HepG2 (cell line): ENCODE data around the gene SERTAD1. TPM values are rescaled to one million over a fixed set of nuclear protein-coding genes. Genes with fewer than 3 reads are reported as not detected.

Source experiments
- GABPA ChIP-seq, 2 experiments: IDR thresholded peaks; 2 replicates each; pipeline ENCODE4 v1.6.1; 2011 to 2016; ENCODE audit warnings: low read depth in 2 of 2, low read length in 1 of 2, missing biosample characterization in 1 of 2, missing genetic modification characterization in 1 of 2
- GTF2F1 ChIP-seq: fragments of 150-350 bp; IDR thresholded peaks from 2 replicates; pipeline ENCODE4 v1.6.1; 2014; ENCODE audit warnings: low read length
- KMT2A ChIP-seq: sonication (generic); formaldehyde crosslinking; IDR thresholded peaks from 2 replicates; pipeline ENCODE4 v1.4.0; 2020; ENCODE audit warnings: missing genetic modification reagents
- MTF2 ChIP-seq: sonication (generic); formaldehyde crosslinking; IDR thresholded peaks from 2 replicates; pipeline ENCODE4 v1.5.0; 2020; ENCODE audit warnings: missing genetic modification reagents, borderline replicate concordance
- NFRKB ChIP-seq: fragments of 450-650 bp; IDR thresholded peaks from 2 replicates; pipeline ENCODE4 v1.6.1; 2017
- PAWR ChIP-seq: sonication (generic); formaldehyde crosslinking; IDR thresholded peaks from 2 replicates; pipeline ENCODE4 v1.4.0; 2020; ENCODE audit warnings: missing genetic modification reagents, mild to moderate bottlenecking, borderline replicate concordance
- PRDM15 ChIP-seq: sonication (generic); formaldehyde crosslinking; IDR thresholded peaks from 2 replicates; pipeline ENCODE4 v1.4.0; 2020; ENCODE audit warnings: missing genetic modification reagents
- RARA ChIP-seq: IDR thresholded peaks from 2 replicates; pipeline ENCODE4 v1.6.1; 2016; ENCODE audit warnings: missing genetic modification reagents, missing compliant biosample characterization
- RBM39 ChIP-seq: fragments of 200-400 bp; formaldehyde crosslinking; IDR thresholded peaks from one replicate; pipeline ENCODE4 v1.6.1; 2018; ENCODE audit warnings: antibody characterized with exemption, mild to moderate bottlenecking, low read depth, low read length; ENCODE audit not compliant: poor library complexity, severe bottlenecking
- SOX13 ChIP-seq, 3 experiments: fragments of 450-650 bp in 1 of 3; sonication (generic) in 1 of 3; formaldehyde crosslinking in 1 of 3; IDR thresholded peaks in 2 of 3; conservative IDR thresholded peaks in 1 of 3; 2 replicates each; pipeline versions ENCODE4 v1.5.0 to v1.6.1; 2016 to 2020; ENCODE audit warnings: antibody characterized with exemption in 1 of 3, mild to moderate bottlenecking in 1 of 3, missing compliant biosample characterization in 1 of 3, missing genetic modification reagents in 1 of 3, moderate library complexity in 1 of 3
- TBX2 ChIP-seq: sonication (generic); formaldehyde crosslinking; IDR thresholded peaks from 2 replicates; pipeline ENCODE4 v1.5.0; 2020; ENCODE audit warnings: missing genetic modification reagents, mild to moderate bottlenecking, borderline replicate concordance
- THAP11 ChIP-seq: IDR thresholded peaks from 2 replicates; pipeline ENCODE4 v1.6.1; 2016; ENCODE audit warnings: missing biosample characterization, missing genetic modification reagents
- YEATS2 ChIP-seq: sonication (generic); formaldehyde crosslinking; IDR thresholded peaks from 2 replicates; pipeline ENCODE4 v1.4.0; 2020; ENCODE audit warnings: missing genetic modification reagents, borderline replicate concordance
- ZBTB1 ChIP-seq: sonication (generic); formaldehyde crosslinking; IDR thresholded peaks from 2 replicates; pipeline ENCODE4 v1.4.0; 2020; ENCODE audit warnings: missing genetic modification reagents, borderline replicate concordance
- ZNF282 ChIP-seq: fragments of 450-650 bp; IDR thresholded peaks from 2 replicates; pipeline ENCODE4 v1.6.1; 2018; ENCODE audit not compliant: partially characterized antibody
- ZNF446 ChIP-seq: sonication (generic); formaldehyde crosslinking; IDR thresholded peaks from 2 replicates; pipeline ENCODE4 v1.5.0; 2020; ENCODE audit warnings: mild to moderate bottlenecking, missing genetic modification reagents
- ZNF773 ChIP-seq: sonication (generic); formaldehyde crosslinking; IDR thresholded peaks from 2 replicates; pipeline ENCODE4 v1.4.0; 2020; ENCODE audit warnings: missing genetic modification reagents, borderline replicate concordance
- ZSCAN20 ChIP-seq: sonication (generic); formaldehyde crosslinking; IDR thresholded peaks from 2 replicates; pipeline ENCODE4 v1.4.0; 2020; ENCODE audit warnings: missing genetic modification reagents, mild to moderate bottlenecking, borderline replicate concordance
- polyA plus RNA-seq, 8 experiments: library from polyadenylated mRNA; depleted of rRNA in 3 of 8; stranded (reverse) in 7 of 8; unstranded in 1 of 8; fragments of >200 nt; fragmentation: Illumina TruSeq in 4 of 8; extraction: Trizol in 4 of 8; gene quantifications; 2 replicates each; pipeline versions ENCODE4 v1.2.1 to v1.2.3, GENCODE V29; 2011 to 2016; ENCODE audit warnings: low read depth in 4 of 8, missing spikeins in 1 of 8, mixed read lengths in 1 of 8; ENCODE audit not compliant: insufficient read depth in 1 of 8
- total RNA-seq, 5 experiments: library from RNA; depleted of rRNA; stranded (reverse); fragments of >200 nt; fragmentation: Illumina TruSeq; extraction: Trizol; gene quantifications; 2 replicates each; pipeline ENCODE4 v1.2.3, GENCODE V29; 2016; ENCODE audit warnings: low read depth in 1 of 5
- TF ChIP-seq, protein P1 (sequence below): IDR thresholded peaks from 2 replicates; pipeline ENCODE4 v1.6.1; 2016
- TF ChIP-seq, protein P2 (sequence below): sonication (generic); formaldehyde crosslinking; IDR thresholded peaks from 2 replicates; pipeline ENCODE4 v1.5.0; 2020; ENCODE audit warnings: missing genetic modification reagents, mild to moderate bottlenecking, borderline replicate concordance

Gene SERTAD1
- total and polyA plus RNA-seq, 2 of the 13 experiments (the other 11 are each of a cell fraction or from before 2014, with no cell fraction given) = 4.3 to 4.5 TPM

GRCh38 chr19:40461669-40462221 is 36.0 kb upstream of the SERTAD1 start (continued):
- TF ChIP-seq, protein P1, sequence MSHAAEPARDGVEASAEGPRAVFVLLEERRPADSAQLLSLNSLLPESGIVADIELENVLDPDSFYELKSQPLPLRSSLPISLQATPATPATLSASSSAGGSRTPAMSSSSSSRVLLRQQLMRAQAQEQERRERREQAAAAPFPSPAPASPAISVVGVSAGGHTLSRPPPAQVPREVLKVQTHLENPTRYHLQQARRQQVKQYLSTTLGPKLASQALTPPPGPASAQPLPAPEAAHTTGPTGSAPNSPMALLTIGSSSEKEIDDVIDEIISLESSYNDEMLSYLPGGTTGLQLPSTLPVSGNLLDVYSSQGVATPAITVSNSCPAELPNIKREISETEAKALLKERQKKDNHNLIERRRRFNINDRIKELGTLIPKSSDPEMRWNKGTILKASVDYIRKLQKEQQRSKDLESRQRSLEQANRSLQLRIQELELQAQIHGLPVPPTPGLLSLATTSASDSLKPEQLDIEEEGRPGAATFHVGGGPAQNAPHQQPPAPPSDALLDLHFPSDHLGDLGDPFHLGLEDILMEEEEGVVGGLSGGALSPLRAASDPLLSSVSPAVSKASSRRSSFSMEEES (CRISPR knock-in tag) = no peak
- TF ChIP-seq SOX13 (IDR thresholded peaks at IDR 0.05) (no peak), SOX13 (CRISPR knock-in tag; conservative IDR thresholded peaks at IDR 0.05 in 1 of 2, IDR thresholded peaks at IDR 0.05 in 1 of 2) (no peak; a peak in 1 of 4 replicates), ZNF446 (CRISPR knock-in tag) (no peak), GABPA (IDR thresholded peaks at IDR 0.05; ENCODE audit: low read depth, low read length) (no peak), GABPA (CRISPR knock-in tag; IDR thresholded peaks at IDR 0.05; ENCODE audit: low read depth) (peak; percentile 78), KMT2A (CRISPR knock-in tag) (no peak), GTF2F1 (no peak), PRDM15 (CRISPR knock-in tag) (no peak), MTF2 (CRISPR knock-in tag) (no peak), PAWR (CRISPR knock-in tag) (no peak), ZSCAN20 (CRISPR knock-in tag) (no peak), ZBTB1 (no peak), YEATS2 (CRISPR knock-in tag) (peak; percentile 37; the same call in 1 of the 2 replicates), RBM39 (no peak), ZNF282 (no peak), RARA (CRISPR knock-in tag) (peak; percentile 70), THAP11 (CRISPR knock-in tag) (0 out of 2 replicates have a peak, but pooled peaks have one; percentile 33), ZNF773 (0 out of 2 replicates have a peak, but pooled peaks have one; percentile 6), NFRKB (no peak), TBX2 (CRISPR knock-in tag) (peak; percentile 36; the same call in 1 of the 2 replicates)
- TF ChIP-seq, protein P2, sequence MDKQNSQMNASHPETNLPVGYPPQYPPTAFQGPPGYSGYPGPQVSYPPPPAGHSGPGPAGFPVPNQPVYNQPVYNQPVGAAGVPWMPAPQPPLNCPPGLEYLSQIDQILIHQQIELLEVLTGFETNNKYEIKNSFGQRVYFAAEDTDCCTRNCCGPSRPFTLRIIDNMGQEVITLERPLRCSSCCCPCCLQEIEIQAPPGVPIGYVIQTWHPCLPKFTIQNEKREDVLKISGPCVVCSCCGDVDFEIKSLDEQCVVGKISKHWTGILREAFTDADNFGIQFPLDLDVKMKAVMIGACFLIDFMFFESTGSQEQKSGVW (CRISPR knock-in tag) = no peak
